A673 (cell line): ENCODE data around the gene ADAMTS13. TPM values are rescaled to one million over a fixed set of nuclear protein-coding genes. Genes with fewer than 3 reads are reported as not detected.

ENCODE experiments used
- BruUV-seq: library from RNA; stranded (reverse); fragments of 400-500 nt; replicated peaks from 2 replicates; lab custom pipeline; 2021; lab: Mats Ljungman, UMichigan
- CTCF ChIA-PET: fragments of 300-600 bp; sonication (Branson Sonifier 250); formaldehyde crosslinking; loops from one replicate; lab custom pipeline; 2022; ENCODE audit warnings: antibody characterized with exemption; lab: Charles Lee
- POLR2A ChIA-PET: fragments of 300-600 bp; sonication (Branson Sonifier 250); formaldehyde crosslinking; loops from one replicate; lab custom pipeline; 2022; ENCODE audit warnings: antibody characterized with exemption; ENCODE audit not compliant: low non-redundant PET; lab: Charles Lee
- DNase-seq: peaks from one replicate; pipeline ENCODE4 v3.0.0-alpha.2; 2015; ENCODE audit warnings: low spot score
- H3K27ac ChIP-seq: fragments of 200-600 bp; sonication (generic); 2 replicates; pipeline ENCODE4 v1.5.1; 2016; ENCODE audit warnings: mixed run types, low read depth, mild to moderate bottlenecking, mixed read lengths, antibody characterized with exemption, low read length; ENCODE audit not compliant: poor library complexity, severe bottlenecking
- H3K27me3 ChIP-seq: fragments of 200-600 bp; sonication (generic); replicated peaks from 2 replicates; pipeline ENCODE4 v1.6.1; 2017; ENCODE audit warnings: mixed run types, low read depth, mild to moderate bottlenecking, mixed read lengths, antibody characterized with exemption, low read length; ENCODE audit not compliant: insufficient read depth, poor library complexity
- H3K36me3 ChIP-seq: fragments of 200-600 bp; sonication (generic); 2 replicates; pipeline ENCODE4 v1.6.1; 2016; ENCODE audit warnings: mixed run types, mild to moderate bottlenecking, mixed read lengths, antibody characterized with exemption, low read length; ENCODE audit not compliant: insufficient read depth, poor library complexity, severe bottlenecking
- H3K4me1 ChIP-seq: fragments of 200-600 bp; sonication (generic); 2 replicates; pipeline ENCODE4 v1.6.1; 2017; ENCODE audit warnings: mixed run types, mild to moderate bottlenecking, mixed read lengths, antibody characterized with exemption, low read length; ENCODE audit not compliant: insufficient read depth, poor library complexity, severe bottlenecking
- H3K4me3 ChIP-seq: fragments of 200-600 bp; sonication (generic); 2 replicates; pipeline ENCODE4 v1.5.1; 2016; ENCODE audit warnings: low read depth, mixed run types, mild to moderate bottlenecking, mixed read lengths, low read length; ENCODE audit not compliant: poor library complexity, severe bottlenecking
- H3K9me3 ChIP-seq: fragments of 200-600 bp; sonication (generic); 2 replicates; pipeline ENCODE4 v1.6.1; 2016; ENCODE audit warnings: mixed run types, low read depth, mild to moderate bottlenecking, mixed read lengths, antibody characterized with exemption, low read length; ENCODE audit not compliant: poor library complexity, severe bottlenecking
- CTCF ChIP-seq: fragments of 300-800, 200-600 bp; sonication (generic); conservative IDR thresholded peaks from 2 replicates; pipeline ENCODE4 v1.5.1; 2017; ENCODE audit warnings: low read depth, mild to moderate bottlenecking, antibody characterized with exemption, low read length, moderate library complexity, mixed read lengths
- EZH2 ChIP-seq: fragments of 200-600 bp; sonication (generic); IDR thresholded peaks from 2 replicates; pipeline ENCODE4 v1.6.1; 2017; ENCODE audit warnings: borderline replicate concordance, low read depth, mild to moderate bottlenecking, mixed read lengths, antibody characterized with exemption, low read length; ENCODE audit not compliant: poor library complexity, severe bottlenecking
- intact Hi-C: fragments of 100-400 bp; cut with micrococcal nuclease; formaldehyde crosslinking; loops from one replicate; pipeline ENCODE4 v1.10.0; 2022; ENCODE audit not compliant: unreplicated experiment
- total RNA-seq: library from RNA; stranded (reverse); gene quantifications from 2 replicates; pipeline ENCODE4 v1.2.3, GENCODE V29; 2021

ADAMTS13 gene
- total RNA-seq, 1 experiment from 2014 or later: 1.3 TPM

GRCh38 chr9:133506653-133507038, 84.5 kb downstream of the ADAMTS13 start:
- no peak for DNase-seq
- Histone ChIP-seq H3K4me1 (peaks cover 11% of the 10 kb centered on the region), H3K9me3 (peaks cover 12% of the 10 kb centered on the region), H3K27ac (no peak overlapping the region), H3K27me3 (peaks cover 5% of the 10 kb centered on the region), H3K36me3 (no peaks in the 10 kb centered on the region), H3K4me3 (no peak overlapping the region)
- BruUV-seq: no TSS peak
- intact Hi-C loops: no loop called here
- POLR2A ChIA-PET: no interaction called here
- no peak for TF ChIP-seq CTCF
- no peak for TF ChIP-seq EZH2
- CTCF ChIA-PET: no interaction called here

- Histone ChIP-seq H3K9me3 (peaks cover 4% of the 10 kb centered on the region), H3K36me3 (no peaks in the 10 kb centered on the region), H3K4me3 (no peak overlapping the region), H3K4me1 (peaks cover 11% of the 10 kb centered on the region), H3K27ac (no peak overlapping the region), H3K27me3 (peaks cover 2% of the 10 kb centered on the region)
- no TSS peak for BruUV-seq
- no peak for DNase-seq
- TF ChIP-seq CTCF (no peak), EZH2 (no peak)
- ChIA-PET POLR2A (no interaction called here), CTCF (no interaction called here)
- intact Hi-C loops: no loop called here
These were observed 85.2 kb downstream of the ADAMTS13 start for GRCh38 chr9:133507246-133507965.

GRCh38 chr9:133508046-133508445, 85.9 kb downstream of the ADAMTS13 start:
- Histone ChIP-seq H3K27me3 (no peaks in the 10 kb centered on the region), H3K9me3 (no peaks in the 10 kb centered on the region), H3K4me3 (no peak overlapping the region), H3K27ac (no peak overlapping the region), H3K36me3 (no peaks in the 10 kb centered on the region), H3K4me1 (peaks cover 11% of the 10 kb centered on the region)
- CTCF ChIA-PET: no interaction called here
- POLR2A ChIA-PET: no interaction called here
- no TSS peak for BruUV-seq
- DNase-seq: no peak
- TF ChIP-seq CTCF: no peak
- TF ChIP-seq EZH2: no peak
- intact Hi-C loops: no loop called here

Other genes starting within 250 kb of the ADAMTS13 start
- gene OBP2B, start 213.1 kb upstream of the ADAMTS13 start, total RNA-seq: not detected in 2 replicates
- not detected in 2 replicates for gene ABO, start 147.2 kb upstream of the ADAMTS13 start, total RNA-seq
- 34.7 and 36.6 TPM in 2 replicates for gene SURF6, start 86.2 kb upstream of the ADAMTS13 start, total RNA-seq
- 46.2 and 49.6 TPM in 2 replicates for gene MED22, start 74.2 kb upstream of the ADAMTS13 start, total RNA-seq
- gene RPL7A, start 74.1 kb upstream of the ADAMTS13 start, total RNA-seq: 1,920 and 1,940 TPM in 2 replicates
- gene SURF1, start 65.9 kb upstream of the ADAMTS13 start, total RNA-seq: 41.6 and 53.3 TPM in 2 replicates
- gene SURF2, start 65.8 kb upstream of the ADAMTS13 start, total RNA-seq: 35.0 and 42.0 TPM in 2 replicates
- gene SURF4, start 46.3 kb upstream of the ADAMTS13 start, total RNA-seq: 201 and 214 TPM in 2 replicates
- gene STKLD1, start 46.0 kb upstream of the ADAMTS13 start, total RNA-seq: 0.52 and 1.5 TPM in 2 replicates
- 32.0 and 35.9 TPM in 2 replicates for gene REXO4, start 4.4 kb upstream of the ADAMTS13 start, total RNA-seq
- 7.8 and 10.6 TPM in 2 replicates for gene CACFD1, start 37.6 kb downstream of the ADAMTS13 start, total RNA-seq
- 1.8 and 2.7 TPM in 2 replicates for gene SLC2A6, start 56.7 kb downstream of the ADAMTS13 start, total RNA-seq
- not detected in 2 replicates for gene MYMK, start 102.6 kb downstream of the ADAMTS13 start, total RNA-seq
- gene ADAMTSL2, start 112.3 kb downstream of the ADAMTS13 start, total RNA-seq: 0.06 TPM in 1 of 2 replicates, not detected in the other
- gene FAM163B, start 187.0 kb downstream of the ADAMTS13 start, total RNA-seq: not detected in 2 replicates
- gene DBH, start 214.0 kb downstream of the ADAMTS13 start, total RNA-seq: not detected in 2 replicates